Smooth muscle cell (in vitro differentiated cells): ENCODE results near the gene TAF11L14. TPM values are rescaled to one million over a fixed set of nuclear protein-coding genes. Genes with fewer than 3 reads are reported as not detected.

Source experiments
- polyA plus RNA-seq: library from polyadenylated mRNA; unstranded; fragments of >200 nt; fragmentation: Nextera tagmentation; extraction: Ambion mirVana; gene quantifications from 2 replicates; pipeline ENCODE4 v1.2.1, GENCODE V29; 2016
- small RNA-seq: library from RNA; depleted of rRNA; stranded (forward); fragments of <200 nt; gene quantifications from one replicate; pipeline ENCODE3, GENCODE V24; 2014
- total RNA-seq: library from RNA; depleted of rRNA; stranded (reverse); fragments of >200 nt; gene quantifications from 2 replicates; pipeline ENCODE4 v1.2.3, GENCODE V29; 2014

Gene TAF11L14
- total and polyA plus RNA-seq, 2 experiments from 2014 or later = not detected

Small RNA genes within 50 kb of the gene (small RNA-seq; reads per million reads assigned to genes)
- gene AC233724.1 (not detected), gene AC233724.12 (not detected), gene AC233724.2 (not detected), gene AC233724.3 (not detected), gene AC233724.4 (not detected), gene AC233724.6 (not detected), gene AC233724.7 (not detected)

Other genes with a start within 250 kb of the TAF11L14 start
- gene TAF11L2, start 136.2 kb upstream of the TAF11L14 start, total RNA-seq = not detected in 2 replicates
- gene TAF11L2, start 136.2 kb upstream of the TAF11L14 start, polyA plus RNA-seq = not detected in 2 replicates
- not detected in 2 replicates for gene TAF11L3, start 116.1 kb upstream of the TAF11L14 start, total RNA-seq
- not detected in 2 replicates for gene TAF11L3, start 116.1 kb upstream of the TAF11L14 start, polyA plus RNA-seq
- gene TAF11L4, start 112.7 kb upstream of the TAF11L14 start, total RNA-seq = not detected in 2 replicates
- not detected in 2 replicates for gene TAF11L4, start 112.7 kb upstream of the TAF11L14 start, polyA plus RNA-seq
- gene TAF11L5, start 109.2 kb upstream of the TAF11L14 start, total RNA-seq = not detected in 2 replicates
- not detected in 2 replicates for gene TAF11L5, start 109.2 kb upstream of the TAF11L14 start, polyA plus RNA-seq
- gene TAF11L6, start 105.8 kb upstream of the TAF11L14 start, total RNA-seq = not detected in 2 replicates
- not detected in 2 replicates for gene TAF11L6, start 105.8 kb upstream of the TAF11L14 start, polyA plus RNA-seq
- gene TAF11L7, start 48.7 kb upstream of the TAF11L14 start, total RNA-seq = not detected in 2 replicates
- gene TAF11L7, start 48.7 kb upstream of the TAF11L14 start, polyA plus RNA-seq = not detected in 2 replicates
- gene TAF11L8, start 43.5 kb upstream of the TAF11L14 start, total RNA-seq = not detected in 2 replicates
- not detected in 2 replicates for gene TAF11L8, start 43.5 kb upstream of the TAF11L14 start, polyA plus RNA-seq
- not detected in 2 replicates for gene TAF11L9, start 40.1 kb upstream of the TAF11L14 start, total RNA-seq
- not detected in 2 replicates for gene TAF11L9, start 40.1 kb upstream of the TAF11L14 start, polyA plus RNA-seq
- not detected in 2 replicates for gene TAF11L10, start 36.6 kb upstream of the TAF11L14 start, total RNA-seq
- gene TAF11L10, start 36.6 kb upstream of the TAF11L14 start, polyA plus RNA-seq = not detected in 2 replicates
- gene TAF11L11, start 30.3 kb upstream of the TAF11L14 start, total RNA-seq = not detected in 2 replicates
- 0.53 TPM in 1 of 2 replicates, not detected in the other for gene TAF11L11, start 30.3 kb upstream of the TAF11L14 start, polyA plus RNA-seq
- gene TAF11L12, start 24.1 kb upstream of the TAF11L14 start, total RNA-seq = not detected in 2 replicates
- gene TAF11L12, start 24.1 kb upstream of the TAF11L14 start, polyA plus RNA-seq = not detected in 2 replicates
- not detected in 2 replicates for gene TAF11L13, start 2.4 kb upstream of the TAF11L14 start, total RNA-seq
- not detected in 2 replicates for gene TAF11L13, start 2.4 kb upstream of the TAF11L14 start, polyA plus RNA-seq